H1 (cell line): ENCODE measurements around the gene BTBD16. TPM values are rescaled to one million over a fixed set of nuclear protein-coding genes. Genes with fewer than 3 reads are reported as not detected.

Experiments used
- CTCF ChIA-PET: fragments of 300-600 bp; sonication (Branson Sonifier 250); formaldehyde crosslinking; loops from one replicate; lab custom pipeline; 2021; ENCODE audit not compliant: partially characterized antibody; lab: Charles Lee
- POLR2A ChIA-PET: fragments of 300-600 bp; sonication (Branson Sonifier 250); formaldehyde crosslinking; loops from one replicate; lab custom pipeline; 2021; ENCODE audit warnings: inconsistent platforms; ENCODE audit not compliant: partially characterized antibody; lab: Charles Lee
- DNase-seq, 2 experiments: peaks; one replicate each; pipeline versions ENCODE4 v3.0.0 to v3.0.0-alpha.2; 2010 to 2022; ENCODE audit warnings: low spot score in 2 of 2, low read depth in 1 of 2, mixed read lengths in 1 of 2
- FAIRE-seq: peaks from 2 replicates; lab custom pipeline; 2011; peaks lifted over from hg19 to GRCh38; lab: Jason Lieb, UNC
- H2AFZ ChIP-seq: 2 replicates; pipeline ENCODE4 v1.8.1; 2012; ENCODE audit warnings: low read length, inconsistent platforms
- H2AK5ac ChIP-seq: 2 replicates; pipeline ENCODE4 v1.6.1; 2013; ENCODE audit warnings: low read depth, low read length
- H2BK120ac ChIP-seq: replicated peaks from 2 replicates; pipeline ENCODE3; 2013; ENCODE audit warnings: low read depth, low read length, inconsistent platforms
- H2BK12ac ChIP-seq: 2 replicates; pipeline ENCODE4 v1.6.1; 2013; ENCODE audit warnings: low read depth, low read length
- H2BK15ac ChIP-seq: 2 replicates; pipeline ENCODE4 v1.6.1; 2013; ENCODE audit warnings: low read length
- H2BK20ac ChIP-seq: 2 replicates; pipeline ENCODE4 v1.6.1; 2013; ENCODE audit warnings: low read length
- H2BK5ac ChIP-seq: 2 replicates; pipeline ENCODE4 v1.6.1; 2013; ENCODE audit warnings: low read depth, low read length
- H3K14ac ChIP-seq: 2 replicates; pipeline ENCODE4 v1.6.1; 2013; ENCODE audit warnings: inconsistent platforms; ENCODE audit not compliant: insufficient read length
- H3K18ac ChIP-seq: 2 replicates; pipeline ENCODE4 v1.6.1; 2013; ENCODE audit warnings: low read length; ENCODE audit errors: extremely low read depth
- H3K23ac ChIP-seq: 2 replicates; pipeline ENCODE4 v1.6.1; 2013; ENCODE audit warnings: inconsistent platforms; ENCODE audit not compliant: insufficient read length
- H3K23me2 ChIP-seq: 2 replicates; pipeline ENCODE4 v1.6.1; 2013; ENCODE audit warnings: low read depth, low read length
- H3K27ac ChIP-seq: 2 replicates; pipeline ENCODE4 v1.6.1; 2011; ENCODE audit warnings: low read depth, low read length, inconsistent platforms
- H3K27me3 ChIP-seq, 4 experiments: replicated peaks in 1 of 4; 1 replicate in 1 of 4; 2 replicates in 3 of 4; pipeline versions ENCODE4 v1.6.1 to v1.8.1; 2011 to 2013; ENCODE audit warnings: low read length in 3 of 4, mild to moderate bottlenecking in 3 of 4, inconsistent platforms in 2 of 4, mixed read lengths in 2 of 4, moderate library complexity in 1 of 4; ENCODE audit not compliant: control insufficient read depth in 3 of 4, insufficient read depth in 3 of 4; ENCODE audit errors: extremely low read depth in 1 of 4
- H3K36me3 ChIP-seq, 4 experiments: 2 replicates each; pipeline versions ENCODE4 v1.6.1 to v1.8.1; 2011 to 2013; ENCODE audit warnings: mild to moderate bottlenecking in 4 of 4, low read length in 3 of 4, moderate library complexity in 2 of 4, control low read depth in 1 of 4, inconsistent platforms in 1 of 4; ENCODE audit not compliant: insufficient read depth in 4 of 4, control insufficient read depth in 2 of 4
- H3K4ac ChIP-seq: replicated peaks from 2 replicates; pipeline ENCODE3; 2013; ENCODE audit warnings: low read length, low read depth, mixed read lengths, inconsistent platforms; ENCODE audit not compliant: insufficient read length
- H3K4me1 ChIP-seq, 4 experiments: replicated peaks in 1 of 4; 1 replicate in 1 of 4; 2 replicates in 3 of 4; pipeline versions ENCODE4 v1.6.1 to v1.8.1; 2011 to 2013; ENCODE audit warnings: low read length in 3 of 4, inconsistent platforms in 2 of 4, mixed read lengths in 1 of 4; ENCODE audit not compliant: insufficient read depth in 4 of 4, control insufficient read depth in 3 of 4
- H3K4me2 ChIP-seq, 2 experiments: 2 replicates each; pipeline versions ENCODE4 v1.6.1 to v1.8.1; 2011 to 2013; ENCODE audit warnings: low read depth in 2 of 2, low read length in 2 of 2, control low read depth in 1 of 2, inconsistent platforms in 1 of 2, mild to moderate bottlenecking in 1 of 2; ENCODE audit not compliant: insufficient read depth in 1 of 2
- H3K4me3 ChIP-seq, 4 experiments: fragments of 200-600, 300-600 bp in 1 of 4; sonication (generic), shearing (Covaris generic), sonication (Bioruptor Twin) in 1 of 4; 2 replicates each; pipeline versions ENCODE4 v1.5.1 to v1.8.1; 2011 to 2016; ENCODE audit warnings: low read length in 4 of 4, low read depth in 3 of 4, control low read depth in 2 of 4, inconsistent platforms in 2 of 4, mild to moderate bottlenecking in 2 of 4, mixed read lengths in 1 of 4, moderate library complexity in 1 of 4; ENCODE audit not compliant: insufficient read depth in 2 of 4; ENCODE audit errors: extremely low read depth in 1 of 4
- H3K56ac ChIP-seq: replicated peaks from 2 replicates; pipeline ENCODE3; 2013; ENCODE audit warnings: low read depth, mild to moderate bottlenecking, mixed read lengths, low read length, inconsistent platforms; ENCODE audit not compliant: insufficient read length
- H3K79me1 ChIP-seq: 2 replicates; pipeline ENCODE4 v1.6.1; 2013; ENCODE audit warnings: low read depth, low read length, control low read depth
- H3K79me2 ChIP-seq, 2 experiments: 2 replicates each; pipeline versions ENCODE4 v1.6.1 to v1.8.1; 2012 to 2013; ENCODE audit warnings: low read length in 2 of 2, mild to moderate bottlenecking in 2 of 2, inconsistent platforms in 1 of 2; ENCODE audit not compliant: insufficient read depth in 2 of 2, control insufficient read depth in 1 of 2
- H3K9ac ChIP-seq, 4 experiments: replicated peaks in 1 of 4; 1 replicate in 1 of 4; 2 replicates in 3 of 4; pipeline versions ENCODE4 v1.6.1 to v1.8.1; 2011 to 2013; ENCODE audit warnings: low read depth in 3 of 4, low read length in 3 of 4, control low read depth in 2 of 4, mild to moderate bottlenecking in 2 of 4, moderate library complexity in 2 of 4, inconsistent platforms in 1 of 4; ENCODE audit errors: extremely low read depth in 1 of 4
- H3K9me3 ChIP-seq, 2 experiments: 2 replicates each; pipeline versions ENCODE4 v1.6.1 to v1.8.1; 2012 to 2013; ENCODE audit warnings: mild to moderate bottlenecking in 2 of 2, moderate library complexity in 2 of 2, control low read depth in 1 of 2, inconsistent platforms in 1 of 2, low read depth in 1 of 2, low read length in 1 of 2, mixed read lengths in 1 of 2; ENCODE audit not compliant: insufficient read depth in 2 of 2
- H4K20me1 ChIP-seq, 2 experiments: replicated peaks in 1 of 2; 2 replicates each; pipeline versions ENCODE3 to v1.8.1; 2011 to 2013; ENCODE audit warnings: inconsistent platforms in 2 of 2, low read length in 2 of 2, mild to moderate bottlenecking in 1 of 2; ENCODE audit not compliant: insufficient read depth in 2 of 2, control insufficient read depth in 1 of 2
- H4K5ac ChIP-seq: 2 replicates; pipeline ENCODE4 v1.6.1; 2013; ENCODE audit warnings: low read length, low read depth, mixed read lengths, inconsistent platforms; ENCODE audit not compliant: insufficient read length
- H4K8ac ChIP-seq: 2 replicates; pipeline ENCODE4 v1.8.0; 2013; ENCODE audit warnings: mild to moderate bottlenecking, moderate library complexity, low read length, inconsistent platforms; ENCODE audit not compliant: insufficient read depth; ENCODE audit errors: extremely low read depth
- H4K91ac ChIP-seq: replicated peaks from 2 replicates; pipeline ENCODE3; 2013; ENCODE audit warnings: low read length, mixed read lengths, inconsistent platforms; ENCODE audit not compliant: insufficient read length
- WGBS, 2 experiments: shearing (Covaris generic) in 1 of 2; methylation state at CpG; one replicate each; pipeline versions ENCODE4 v1.1.6 to v1.1.7; 2013 to 2015; ENCODE audit warnings: low lambda C conversion rate in 2 of 2, mixed read lengths in 2 of 2, inconsistent platforms in 1 of 2, low coverage in 1 of 2, missing lambda C conversion rate in 1 of 2; ENCODE audit not compliant: insufficient replicate concordance in 2 of 2, insufficient coverage in 1 of 2, insufficient read length in 1 of 2; ENCODE audit errors: extremely low coverage in 1 of 2, missing lambda C conversion rate in 1 of 2; 5-methylcytosine and 5-hydroxymethylcytosine counted together
- polyA plus RNA-seq, 7 experiments: library from polyadenylated mRNA; depleted of rRNA in 3 of 7; stranded (reverse) in 5 of 7; unstranded in 2 of 7; fragments of >200 nt in 5 of 7; fragments of 200-250 nt in 2 of 7; gene quantifications; 1 replicate in 5 of 7; 2 replicates in 1 of 7; 4 replicates in 1 of 7; pipeline versions ENCODE4 v1.2.1 to v1.2.3, GENCODE V29; 2011 to 2013; ENCODE audit warnings: missing spikeins in 2 of 7, mixed read lengths in 2 of 7
- total RNA-seq: library from RNA; stranded (reverse); fragmentation: NEBNext Ultra II Directional; extraction: Animal tissue kit (Norgen Biotek cat#: 25700); gene quantifications from 2 replicates; pipeline ENCODE4 v1.2.1, GENCODE V29; 2021

The BTBD16 gene
- total and polyA plus RNA-seq, 2 of the 8 experiments (the other 6 are each of a cell fraction or from before 2014, with no cell fraction given), result 0.05 TPM; not detected in 1

GRCh38 chr10:122387572-122387971, 116.5 kb downstream of the BTBD16 start:
- no peak overlapping the region for H4K91ac ChIP-seq
- H2BK15ac ChIP-seq, result no peak overlapping the region
- H4K20me1 ChIP-seq, result peaks cover 2% of the 10 kb centered on the region in 2 experiments
- no peak overlapping the region for H3K9ac ChIP-seq
- 95% methylated on average over 2 of the region's 2 CpGs; no CpG with 5 or more reads in 1 of the 2 experiments for WGBS, 2 experiments
- no peak overlapping the region for H3K14ac ChIP-seq
- no peak overlapping the region for H3K23ac ChIP-seq
- no peak overlapping the region for H3K4me3 ChIP-seq
- H2BK120ac ChIP-seq, result no peak overlapping the region
- H3K4me2 ChIP-seq, result no peak overlapping the region
- H3K4ac ChIP-seq, result no peak overlapping the region
- H3K36me3 ChIP-seq, result peaks cover 0 to 4% (median 2%) of the 10 kb centered on the region in 4 experiments; a peak in 2 of 8 replicates
- H3K4me1 ChIP-seq, result no peaks in the 10 kb centered on the region
- H3K27ac ChIP-seq, result no peak overlapping the region
- no peak for FAIRE-seq
- H3K56ac ChIP-seq, result no peak overlapping the region
- CTCF ChIA-PET, result interaction anchor here (0.8 to 1.3 kb wide), 3 partner anchors 44 to 88 kb away, joined by 3 to 4 read pairs (median 3); no protein-coding TSS in a partner anchor
- H2BK20ac ChIP-seq, result no peak overlapping the region
- H2BK12ac ChIP-seq, result no peak overlapping the region
- POLR2A ChIA-PET, result no interaction called here
- peaks cover 6 to 93% of the 10 kb centered on the region in 2 experiments; a peak in 3 of 4 replicates for H3K79me2 ChIP-seq
- no peak overlapping the region for H3K18ac ChIP-seq
- H2AFZ ChIP-seq, result no peak overlapping the region
- H3K27me3 ChIP-seq, result no peaks in the 10 kb centered on the region
- no peak overlapping the region for H2BK5ac ChIP-seq
- H4K8ac ChIP-seq, result no peak overlapping the region
- H3K79me1 ChIP-seq, result no peaks in the 10 kb centered on the region; the same call in 1 of the 2 replicates
- H2AK5ac ChIP-seq, result no peak overlapping the region
- DNase-seq, result no peak
- no peaks in the 10 kb centered on the region for H3K23me2 ChIP-seq
- H4K5ac ChIP-seq, result no peak overlapping the region
- H3K9me3 ChIP-seq, result no peaks in the 10 kb centered on the region
